Activated effector memory CD4-positive, alpha-beta T cell treated with Interleukin-2 at 50 U/mL for 16 hours (primary cell): Measurements from ENCODE around the gene UTP20.

Experiments used
- DNase-seq: peaks from one replicate; pipeline ENCODE4 v3.0.0-alpha.2; 2020

The UTP20 gene

DNA sequence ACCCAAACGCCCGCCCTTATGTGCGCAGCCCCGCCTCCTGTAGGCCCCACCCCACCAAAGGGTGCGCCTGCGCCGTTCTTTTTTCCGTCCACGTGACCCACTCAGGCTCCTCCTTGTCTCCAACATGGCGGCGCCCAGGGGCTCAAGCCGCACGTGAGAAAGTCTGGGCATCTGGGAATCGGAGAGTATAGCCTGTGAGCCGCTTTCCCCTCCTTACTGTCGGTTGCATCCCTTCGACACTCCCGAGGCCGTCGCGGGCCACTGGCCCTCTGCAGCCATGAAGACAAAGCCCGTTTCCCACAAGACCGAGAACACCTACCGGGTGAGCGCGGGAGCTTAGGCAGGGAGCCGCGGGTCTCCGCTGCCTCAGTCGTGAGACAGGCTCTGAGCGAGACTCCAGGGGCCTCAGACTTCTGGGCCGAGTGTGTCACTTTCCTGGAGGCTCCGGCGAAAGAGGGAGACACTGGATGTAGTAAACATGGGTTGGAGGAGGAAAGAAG, at the start of gene UTP20:
UTP20 (plus strand) TSS at position 100 of the 500 bp plus-strand sequence; CDS start at position 278, 178 bp downstream.
- DNase-seq = peak; percentile 89

DNA sequence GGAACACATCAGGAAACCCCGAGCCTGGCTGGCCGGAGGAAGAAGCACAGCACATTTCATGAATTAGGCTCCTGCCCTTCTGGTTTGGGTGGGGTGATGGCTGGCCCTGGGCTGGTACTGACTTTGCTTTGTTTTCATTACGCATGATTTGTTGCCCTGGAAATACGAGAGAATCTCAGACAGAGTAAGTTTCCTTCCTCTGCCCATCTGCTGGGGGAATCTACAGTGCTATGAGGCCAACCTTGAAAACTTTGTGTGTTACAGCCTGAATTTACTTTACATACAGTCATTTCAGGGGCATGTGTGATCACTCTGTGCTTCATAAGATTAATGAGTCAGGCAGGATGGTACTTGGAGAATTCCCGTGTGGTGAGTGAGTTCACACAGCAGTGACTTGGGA, 49.4 kb upstream of the UTP20 start:
- DNase-seq = no peak

DNA sequence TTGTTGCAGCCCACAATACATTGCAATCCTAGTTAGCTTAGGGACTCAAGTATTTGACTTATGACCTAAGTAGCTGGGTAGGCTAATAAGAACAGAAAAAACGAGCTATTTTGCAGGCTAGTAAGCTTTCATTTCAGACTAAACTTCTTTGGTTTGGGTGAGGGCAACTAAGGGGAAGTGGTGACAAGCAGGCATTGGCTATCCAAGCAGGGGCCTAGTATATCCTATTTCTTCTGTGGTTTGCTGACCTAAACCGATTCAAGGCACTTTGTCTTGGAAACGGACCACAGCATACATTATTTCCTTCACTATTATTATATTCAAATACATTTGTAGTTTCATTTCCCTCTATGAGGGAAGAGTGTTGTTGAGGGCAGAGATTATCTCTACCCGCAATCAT, 48.3 kb upstream of the UTP20 start:
- DNase-seq = no peak

- DNase-seq = no peak
Measured at GRCh38 chr12:101235686-101236085, 44.2 kb upstream of the UTP20 start.

- no peak for DNase-seq
Measured at GRCh38 chr12:101238306-101238705, 41.6 kb upstream of the UTP20 start.

DNA sequence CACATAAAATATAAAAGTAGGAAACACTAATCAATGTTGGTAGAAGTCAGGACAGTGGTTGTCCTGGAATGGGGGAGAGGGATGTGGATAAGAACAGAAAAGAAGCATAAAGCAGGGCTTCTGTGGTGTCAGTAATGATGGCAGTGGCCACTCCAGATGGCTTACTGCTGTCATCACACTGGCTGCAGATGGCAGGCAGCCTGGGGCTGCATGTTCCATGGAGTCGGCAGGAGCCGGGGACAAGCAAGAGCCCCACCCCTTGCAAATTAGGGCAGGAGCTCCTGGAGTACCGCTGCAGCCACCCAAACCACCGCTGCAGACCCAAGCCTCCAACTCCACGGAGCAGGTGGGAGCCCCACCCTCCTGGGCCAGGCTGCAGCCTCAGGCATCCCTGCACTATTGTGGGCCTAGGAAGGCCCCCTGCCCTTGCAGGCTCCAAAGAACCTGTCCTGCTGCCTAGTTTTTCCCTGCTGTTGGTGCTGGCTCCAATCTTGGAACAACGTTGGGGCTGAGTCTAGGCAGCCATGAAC, 41.0 kb upstream of the UTP20 start:
- DNase-seq = no peak

- DNase-seq = no peak
Measured at GRCh38 chr12:101243074-101243473, 36.8 kb upstream of the UTP20 start.

DNA sequence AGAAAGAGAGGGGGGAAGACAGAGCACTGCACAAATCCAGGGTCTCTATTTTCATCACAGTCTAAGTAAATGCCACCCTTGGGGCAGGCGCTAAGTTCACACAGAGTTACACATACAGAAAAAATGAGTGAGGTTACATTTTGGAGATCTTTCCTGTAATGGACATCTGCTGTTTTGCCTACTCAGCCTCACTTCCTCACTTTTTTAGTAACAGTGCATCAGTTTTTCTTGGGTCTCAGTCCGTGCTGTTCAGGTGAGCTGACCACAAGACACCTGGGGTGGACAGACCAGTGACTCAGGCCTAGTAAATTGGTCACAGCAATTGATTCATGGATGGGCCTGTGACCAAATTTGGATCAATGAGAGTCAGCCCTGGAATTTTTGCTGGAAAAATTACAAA, 36.3 kb upstream of the UTP20 start:
- DNase-seq = no peak

DNA sequence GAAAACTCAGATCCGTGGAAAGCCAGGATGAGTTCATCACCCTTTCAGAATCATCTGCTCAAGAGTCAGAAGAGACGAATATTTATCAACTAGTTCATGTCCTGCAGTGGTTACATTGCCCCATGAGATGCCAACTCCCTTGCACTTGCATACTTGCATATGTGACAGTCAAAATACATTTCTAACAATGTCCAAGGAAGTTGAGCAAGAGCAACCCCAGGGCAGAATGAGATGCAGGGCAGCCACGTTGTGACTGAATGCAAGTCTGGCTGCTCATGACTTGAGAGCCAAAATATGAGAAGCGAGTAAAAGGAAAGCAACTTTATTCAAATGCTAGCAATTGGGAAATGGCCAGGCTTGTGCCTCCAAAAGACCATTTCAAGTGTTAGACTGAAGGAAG, 23.6 kb upstream of the UTP20 start:
- no peak for DNase-seq

- DNase-seq = no peak
Measured at GRCh38 chr12:101257357-101257756, 22.5 kb upstream of the UTP20 start.

DNA sequence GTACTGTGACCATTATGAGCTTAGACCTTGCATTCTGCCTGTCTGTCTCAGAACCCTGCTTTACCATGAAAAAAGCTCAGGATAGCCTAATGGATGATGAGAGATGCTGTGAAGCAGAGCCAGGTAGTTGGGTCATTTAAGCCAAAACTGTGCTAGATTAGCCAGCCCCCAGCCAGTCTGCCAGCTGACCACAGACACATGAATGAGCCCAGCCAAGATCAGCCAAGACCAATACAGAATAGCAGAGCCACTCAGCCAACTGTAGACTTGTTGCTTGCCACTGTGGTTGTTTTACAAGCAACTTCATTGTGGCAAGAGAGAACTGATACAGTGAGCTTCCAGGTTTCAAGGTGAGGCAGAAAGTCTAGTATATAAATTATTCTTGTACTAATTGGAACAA, 12.8 kb upstream of the UTP20 start:
- DNase-seq = no peak

GRCh38 chr12:101276433-101276832, 3.5 kb upstream of the UTP20 start:
- DNase-seq = no peak

DNA sequence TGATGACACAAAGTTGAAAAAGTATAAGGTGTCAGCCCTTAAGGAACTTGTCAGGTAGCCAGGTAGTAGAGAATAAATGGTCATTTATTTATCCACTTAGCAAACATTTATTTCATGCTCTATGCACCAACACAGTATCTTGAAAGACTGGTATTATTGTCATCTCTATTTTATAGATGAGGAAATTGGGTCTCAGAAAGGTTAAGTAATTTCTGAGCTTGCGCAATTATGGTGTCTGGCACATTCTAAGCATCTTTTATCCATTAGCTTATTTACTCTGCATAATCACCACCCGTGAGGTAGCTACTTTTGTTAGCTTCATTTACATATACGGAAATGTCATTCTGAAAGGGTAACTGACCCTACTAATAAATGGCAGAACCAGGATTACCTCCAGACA, 2.5 kb upstream of the UTP20 start:
- no peak for DNase-seq

DNA sequence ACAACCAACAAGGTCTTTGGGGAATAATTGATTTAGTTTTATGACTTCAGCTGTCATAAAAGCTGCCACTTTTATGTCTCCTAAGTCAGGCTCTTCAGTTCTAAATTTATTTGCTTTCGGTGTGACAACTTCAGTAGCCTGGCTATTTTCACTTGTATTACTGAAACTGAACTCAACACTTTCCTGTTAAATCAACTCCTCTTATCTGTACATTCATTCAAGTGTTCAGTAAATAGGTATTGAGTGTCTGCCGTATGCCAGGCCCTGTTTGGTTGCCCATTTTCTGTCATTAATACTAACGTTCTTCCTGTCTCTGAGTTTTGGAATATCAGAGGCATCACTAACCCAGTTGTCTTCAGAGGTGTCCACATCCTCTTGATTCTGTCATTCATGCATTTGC, 7.5 kb downstream of the UTP20 start:
- DNase-seq = no peak

DNA sequence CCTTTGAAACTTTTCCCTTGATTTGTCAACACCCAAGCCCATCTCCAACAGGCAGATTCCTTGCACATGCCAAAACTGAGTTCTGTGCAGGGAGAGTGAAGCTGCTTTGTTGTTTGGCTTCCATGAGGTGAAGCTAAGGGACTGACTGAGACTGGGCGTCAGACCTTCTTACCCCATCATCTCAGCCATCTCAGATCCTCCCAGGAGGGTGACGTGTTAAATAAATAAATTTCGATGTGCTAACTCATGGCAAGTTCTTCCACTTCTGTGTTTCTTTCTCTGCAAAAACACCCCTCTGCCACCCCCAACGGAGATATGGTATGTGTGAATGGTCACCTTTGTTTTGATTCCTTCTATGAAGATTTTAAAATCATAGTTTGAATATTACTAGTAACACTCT, 17.8 kb downstream of the UTP20 start:
- DNase-seq = no peak

- no peak for DNase-seq
Measured at GRCh38 chr12:101298426-101298825, 18.5 kb downstream of the UTP20 start.

GRCh38 chr12:101299346-101299745, 19.4 kb downstream of the UTP20 start:
- DNase-seq = no peak

DNA sequence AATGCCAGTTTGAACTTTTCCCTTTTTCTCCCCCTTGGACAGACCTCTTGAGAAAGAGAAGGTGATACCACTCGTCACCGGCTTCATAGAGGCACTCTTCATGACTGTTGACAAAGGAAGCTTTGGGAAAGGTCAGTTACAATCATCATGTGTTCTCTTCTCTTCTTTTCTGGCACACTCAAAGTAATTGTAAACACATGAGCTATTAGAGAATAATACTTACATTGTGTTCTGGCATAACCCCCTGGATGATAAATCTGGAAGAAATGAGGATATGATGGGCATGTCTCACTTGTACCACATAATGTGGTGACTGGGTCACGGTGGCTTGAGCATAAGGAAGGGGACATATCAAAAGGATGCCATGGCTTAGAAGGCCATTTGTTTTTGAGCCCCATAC, 20.0 kb downstream of the UTP20 start:
- DNase-seq = no peak

DNA sequence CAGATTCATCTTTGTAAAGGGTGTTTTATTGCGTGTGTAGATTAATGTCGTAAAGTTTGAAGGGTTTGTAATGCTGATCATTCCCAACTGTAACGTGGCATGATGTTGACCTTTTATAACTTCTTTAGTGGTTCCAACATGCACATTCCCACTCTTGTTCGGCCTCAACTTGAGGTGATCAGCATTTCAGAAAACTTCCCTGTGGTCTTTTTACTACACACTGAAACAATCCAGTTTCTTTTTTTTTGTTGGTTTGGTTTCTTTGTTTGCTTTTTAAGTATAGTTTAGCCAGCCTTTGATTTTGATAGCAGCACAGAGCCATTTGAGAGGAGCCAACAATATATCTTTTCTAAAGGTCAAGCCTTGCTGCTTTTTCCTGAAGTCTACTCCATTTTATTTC, 22.8 kb downstream of the UTP20 start:
- DNase-seq = no peak

DNA sequence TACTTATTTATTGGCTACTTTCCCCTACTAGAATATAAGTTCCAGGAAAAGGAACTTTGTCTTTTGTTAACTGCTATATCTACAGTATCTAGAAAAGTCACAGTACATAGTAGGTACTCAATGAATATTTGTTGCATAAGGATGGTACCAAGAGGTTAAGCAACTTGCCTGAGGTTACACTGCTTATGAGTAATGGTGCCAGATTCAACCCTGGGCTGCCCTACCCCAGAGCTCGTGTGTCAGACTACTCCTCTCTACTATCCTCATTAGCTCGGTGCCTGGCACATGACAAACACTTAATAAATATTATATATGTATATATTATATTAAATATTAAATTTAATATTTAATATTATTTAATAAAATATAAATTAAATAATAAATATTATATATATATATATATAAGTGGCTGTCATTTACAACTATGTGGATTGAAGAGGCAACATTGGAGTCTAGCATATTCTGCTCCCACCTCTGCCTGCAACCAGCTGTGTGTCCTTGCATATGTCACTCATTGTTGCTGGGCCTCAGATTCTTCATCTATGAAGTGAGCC, 25.4 kb downstream of the UTP20 start:
- DNase-seq = no peak

DNA sequence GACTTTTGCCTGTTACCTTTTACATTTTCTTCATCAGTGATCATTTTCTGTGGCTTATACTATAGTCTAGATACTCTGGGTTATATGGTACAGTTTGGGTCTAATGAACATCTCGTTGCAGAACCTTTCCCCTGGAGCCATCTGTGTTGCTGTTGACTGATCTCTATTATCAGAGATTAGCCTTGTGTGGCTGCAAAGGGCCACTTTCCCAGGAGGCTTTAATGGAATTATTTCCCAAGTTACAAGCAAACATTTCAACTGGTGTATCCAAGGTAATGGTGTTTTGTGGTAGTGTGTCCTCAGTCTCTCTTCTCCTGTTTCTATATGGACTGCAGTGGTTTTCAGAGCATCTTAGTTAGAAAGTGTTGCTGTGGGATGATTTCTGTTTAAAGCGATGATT, 25.9 kb downstream of the UTP20 start:
- no peak for DNase-seq

- DNase-seq = no peak
Measured at GRCh38 chr12:101322480-101322879, 42.6 kb downstream of the UTP20 start.

DNA sequence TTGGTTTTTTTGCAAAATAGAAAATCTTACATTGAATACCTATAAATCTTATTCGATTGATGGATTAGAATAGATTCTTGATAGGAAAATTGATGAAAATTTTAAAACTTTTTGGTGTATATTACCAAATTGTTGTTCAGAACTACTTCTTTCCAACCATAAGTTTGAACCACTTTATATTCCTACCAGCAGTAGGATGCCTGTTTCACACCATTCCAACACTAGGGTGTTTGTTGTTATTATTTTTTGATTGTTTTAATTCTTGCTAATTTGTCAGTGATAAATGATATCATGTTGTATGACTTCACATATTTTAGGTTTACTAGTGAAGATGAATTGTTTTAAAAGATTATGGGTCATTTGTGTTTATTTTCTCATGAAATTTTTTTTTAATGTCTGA, 43.4 kb downstream of the UTP20 start:
- no peak for DNase-seq

DNA sequence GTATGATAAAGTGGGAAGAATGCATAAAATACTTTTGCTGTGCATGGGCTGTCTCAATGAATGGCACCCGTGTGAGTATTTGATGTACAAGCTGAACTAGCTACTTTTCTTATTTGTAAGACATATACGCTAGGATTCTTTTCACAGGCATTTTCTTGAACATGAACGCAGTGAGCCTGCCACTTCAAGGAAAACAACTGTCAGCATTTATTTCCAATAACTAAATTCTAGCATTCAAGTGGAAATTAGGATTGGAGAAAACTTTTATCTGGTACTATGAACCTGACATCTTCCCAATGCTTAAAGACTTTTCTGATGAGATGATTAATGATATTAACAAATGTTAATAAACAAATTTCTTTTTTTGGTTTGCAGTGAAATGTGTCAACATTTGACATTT, 45.7 kb downstream of the UTP20 start:
- DNase-seq = no peak

DNA sequence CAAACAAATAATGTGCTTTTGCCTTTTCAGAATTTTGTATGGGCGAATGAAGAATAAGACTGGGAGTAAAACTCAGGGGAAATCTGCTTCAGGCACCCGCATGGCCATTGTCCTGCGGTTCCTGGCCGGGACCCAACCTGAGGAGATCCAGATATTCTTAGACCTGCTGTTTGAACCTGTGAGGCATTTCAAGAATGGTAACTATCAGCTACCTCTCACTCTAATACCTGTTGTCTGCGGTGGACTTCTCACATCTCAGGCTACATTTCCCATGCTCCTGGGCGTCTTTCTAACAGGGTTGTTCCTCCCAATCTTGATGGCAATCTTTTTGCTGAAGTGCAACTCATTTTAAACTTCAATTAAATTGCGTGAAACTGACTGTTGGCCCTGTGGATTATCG, 47.1 kb downstream of the UTP20 start:
- DNase-seq = no peak
